Heart left ventricle (tissue), 16 donors: Measurements from ENCODE around the gene SERPINH1. TPM values are rescaled to one million over a fixed set of nuclear protein-coding genes. Genes with fewer than 3 reads are reported as not detected.

Source experiments
- ATAC-seq, 4 donors: fragments of 200-7000 bp; cut with Tn5 transposase; one replicate each; pipeline ENCODE4 v1.9.1; 2020 to 2022; ENCODE audit warnings: moderate library complexity in 4 of 4, mild to moderate bottlenecking in 3 of 4, moderate number of reproducible peaks in 1 of 4
- DNase-seq, 5 donors: peaks; one replicate each; pipeline ENCODE4 v3.0.0-alpha.2; 2020
- H3K27ac ChIP-seq, 12 donors: fragments of 200-600 bp; sonication (generic) in 4 of 12; one replicate each; pipeline versions ENCODE4 v1.5.0 to v1.8.0; 2016 to 2022; ENCODE audit warnings: mild to moderate bottlenecking in 2 of 12
- H3K27me3 ChIP-seq, 9 donors: fragments of 200-600 bp; sonication (generic) in 2 of 9; one replicate each; pipeline versions ENCODE4 v1.5.1 to v1.8.0; 2016 to 2022; ENCODE audit warnings: mild to moderate bottlenecking in 3 of 9
- H3K36me3 ChIP-seq, 9 donors: fragments of 200-600 bp; sonication (generic) in 2 of 9; one replicate each; pipeline versions ENCODE4 v1.5.0 to v1.8.0; 2018 to 2022; ENCODE audit warnings: mild to moderate bottlenecking in 2 of 9
- H3K4me1 ChIP-seq, 12 donors: fragments of 200-600 bp; sonication (generic) in 4 of 12; one replicate each; pipeline versions ENCODE4 v1.5.0 to v1.8.0; 2016 to 2022; ENCODE audit warnings: mild to moderate bottlenecking in 3 of 12
- H3K4me3 ChIP-seq, 12 donors: fragments of 200-600 bp; sonication (generic) in 4 of 12; one replicate each; pipeline versions ENCODE4 v1.5.0 to v1.8.0; 2017 to 2022; ENCODE audit warnings: mild to moderate bottlenecking in 9 of 12, moderate library complexity in 4 of 12
- H3K9me3 ChIP-seq, 12 donors: fragments of 200-600 bp; sonication (generic) in 4 of 12; one replicate each; pipeline versions ENCODE4 v1.5.0 to v1.8.0; 2016 to 2022; ENCODE audit warnings: mild to moderate bottlenecking in 1 of 12
- POLR2A ChIP-seq, 2 donors: fragments of 450-650 bp; IDR thresholded peaks; one replicate each; pipeline ENCODE4 v1.6.1; 2017; ENCODE audit warnings: antibody characterized with exemption in 2 of 2, mild to moderate bottlenecking in 2 of 2, moderate library complexity in 2 of 2
- WGBS, 4 donors: extraction: QIAGEN DNeasy Blood & Tissue Kit in 2 of 4; methylation state at CpG; one replicate each; pipeline versions ENCODE4 v1.1.5 to v1.1.7; 2013 to 2018; 5-methylcytosine and 5-hydroxymethylcytosine counted together
- intact Hi-C, 10 donors: fragments of 100-400 bp; cut with DNase I; formaldehyde crosslinking; loops; one replicate each; pipeline versions ENCODE4 v1.11.1 to v1.14.2; 2022
- polyA plus RNA-seq, 2 donors: library from polyadenylated mRNA; stranded (reverse); fragments of 200-250 nt; gene quantifications; one replicate each; pipeline ENCODE4 v1.2.3, GENCODE V29; 2013
- total RNA-seq, 9 donors: library from RNA; depleted of rRNA in 2 of 9; stranded (reverse); fragments of >200 nt in 2 of 9; fragmentation: NEBNext Ultra II Directional in 3 of 9; extraction: Animal tissue kit (Norgen Biotek cat#: 25700) in 3 of 9; gene quantifications; one replicate each; pipeline versions ENCODE4 v1.1.0 to v1.2.4, GENCODE V29; 2016 to 2023
- TF ChIP-seq, protein P1 (sequence below), 12 donors: fragments of 200-600 bp; sonication (generic) in 4 of 12; IDR thresholded peaks; one replicate each; pipeline versions ENCODE4 v1.5.0 to v1.8.0; 2018 to 2022; ENCODE audit warnings: antibody characterized with exemption in 12 of 12, mild to moderate bottlenecking in 5 of 12
- donor health status: ischemic (EF 13 %, LVEDD 7.1; RV severe dilation, severe dysfunction).
- donor health status: healthy with polysubstance abuse.
- donor health status: DM: no; HTN: yes; CAD: no.
- donor health status: DM: no; HTN: no; CAD: no.
- donor health status: ischemic (EF 25% LVEDD 6.9; RV normal size, moderate dysfunction).
- donor health status: ischemic (EF 25% LVEDD 5.7; RV mildly dilated, moderate dysfunction).
- donor health status: healthy.
- donor health status: DM: yes; HTN: yes; CAD: no.
- donor health status: ischemic (EF 35%, LVEDD 5.7; RV mildly dilated, moderate dysfunction).
- donor health status: nonischemic (EF 11% LVEDD 7.7; RV severe dilation, severe dysfunction).
- donor health status: DM: yes; HTN: yes; CAD: no.
- donor health status: PGD.
- donor health status: ischemic (EF 29% LVEDD 5.4; RV normal size, mild dysfunction).
- donor health status: nonischemic (EF 23%, LVEDD 6.1; RV moderate dilation, normal function).

SERPINH1 gene
- total and polyA plus RNA-seq, 11 donors: 32.5 to 211 (median 71.8) TPM

- ATAC-seq (peak; percentile 21 to 58 (median 26)), DNase-seq (peak in 1 of 5 donors; percentile 67)
- peaks cover 0 to 32% (median 27%) of the 10 kb centered on the region in 9 donors for H3K36me3 ChIP-seq
- no peaks in the 10 kb centered on the region for H3K9me3 ChIP-seq
- H3K27me3 ChIP-seq: no peaks in the 10 kb centered on the region
- WGBS, 4 donors: 29 to 39% (median 38%) methylated on average over 8 of the region's 8 CpGs
- TF ChIP-seq POLR2A (IDR thresholded peaks at IDR 0.05): no peak
- TF ChIP-seq, protein P1, sequence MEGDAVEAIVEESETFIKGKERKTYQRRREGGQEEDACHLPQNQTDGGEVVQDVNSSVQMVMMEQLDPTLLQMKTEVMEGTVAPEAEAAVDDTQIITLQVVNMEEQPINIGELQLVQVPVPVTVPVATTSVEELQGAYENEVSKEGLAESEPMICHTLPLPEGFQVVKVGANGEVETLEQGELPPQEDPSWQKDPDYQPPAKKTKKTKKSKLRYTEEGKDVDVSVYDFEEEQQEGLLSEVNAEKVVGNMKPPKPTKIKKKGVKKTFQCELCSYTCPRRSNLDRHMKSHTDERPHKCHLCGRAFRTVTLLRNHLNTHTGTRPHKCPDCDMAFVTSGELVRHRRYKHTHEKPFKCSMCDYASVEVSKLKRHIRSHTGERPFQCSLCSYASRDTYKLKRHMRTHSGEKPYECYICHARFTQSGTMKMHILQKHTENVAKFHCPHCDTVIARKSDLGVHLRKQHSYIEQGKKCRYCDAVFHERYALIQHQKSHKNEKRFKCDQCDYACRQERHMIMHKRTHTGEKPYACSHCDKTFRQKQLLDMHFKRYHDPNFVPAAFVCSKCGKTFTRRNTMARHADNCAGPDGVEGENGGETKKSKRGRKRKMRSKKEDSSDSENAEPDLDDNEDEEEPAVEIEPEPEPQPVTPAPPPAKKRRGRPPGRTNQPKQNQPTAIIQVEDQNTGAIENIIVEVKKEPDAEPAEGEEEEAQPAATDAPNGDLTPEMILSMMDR (IDR thresholded peaks at IDR 0.05): no peak
- intact Hi-C loops: loop anchor here in 4 of 10 donors (2.0 kb wide), 2 partner anchors 28 to 30 kb away; no protein-coding TSS in a partner anchor
- H3K27ac ChIP-seq: peak overlapping the region in 3 of 12 donors; percentile 2 to 53 (median 24)
- no peak overlapping the region for H3K4me3 ChIP-seq
- H3K4me1 ChIP-seq: peaks cover 0 to 25% (median 15%) of the 10 kb centered on the region in 12 donors
These were observed 14.5 kb downstream of the SERPINH1 start for GRCh38 chr11:75576499-75576918.

GRCh38 chr11:75577207-75577606, 15.2 kb downstream of the SERPINH1 start:
- WGBS, 4 donors: 6 to 14% (median 8%) methylated on average over 6 to 10 of the region's 10 CpGs
- ATAC-seq: no peak
- no peak overlapping the region for H3K4me3 ChIP-seq
- peak in 2 of 5 donors; percentile 57 to 74 for DNase-seq
- H3K27me3 ChIP-seq: no peaks in the 10 kb centered on the region
- peaks cover 0 to 27% (median 15%) of the 10 kb centered on the region in 12 donors for H3K4me1 ChIP-seq
- no peak for TF ChIP-seq POLR2A (IDR thresholded peaks at IDR 0.05)
- TF ChIP-seq, protein P1 (IDR thresholded peaks at IDR 0.05): peak; percentile 49 to 75 (median 62)
- no peaks in the 10 kb centered on the region for H3K9me3 ChIP-seq
- H3K36me3 ChIP-seq: peaks cover 0 to 25% (median 20%) of the 10 kb centered on the region in 9 donors
- intact Hi-C loops: loop anchor here in 6 of 10 donors (1.0 to 2.0 kb wide), 3 partner anchors 28 to 30 kb away; no protein-coding TSS in a partner anchor
- H3K27ac ChIP-seq: peak overlapping the region in 2 of 12 donors; percentile 2 to 53

- Histone ChIP-seq H3K27me3 (no peaks in the 10 kb centered on the region), H3K4me3 (no peak overlapping the region), H3K27ac (no peak overlapping the region), H3K9me3 (no peaks in the 10 kb centered on the region), H3K36me3 (peaks cover 0 to 7% (median 2%) of the 10 kb centered on the region in 9 donors), H3K4me1 (peaks cover 0 to 33% (median 19%) of the 10 kb centered on the region in 12 donors)
- intact Hi-C loops: loop anchor here in 1 of 10 donors (2.0 kb wide), 1 partner anchor 30 kb away; no protein-coding TSS in a partner anchor
- no peak for DNase-seq
- TF ChIP-seq, protein P1 (IDR thresholded peaks at IDR 0.05): no peak
- no peak for TF ChIP-seq POLR2A (IDR thresholded peaks at IDR 0.05)
- 13 to 36% (median 18%) methylated on average over 1 of the region's 1 CpG for WGBS, 4 donors
- ATAC-seq: no peak
These were observed 16.9 kb downstream of the SERPINH1 start for GRCh38 chr11:75578977-75579376.

DNA sequence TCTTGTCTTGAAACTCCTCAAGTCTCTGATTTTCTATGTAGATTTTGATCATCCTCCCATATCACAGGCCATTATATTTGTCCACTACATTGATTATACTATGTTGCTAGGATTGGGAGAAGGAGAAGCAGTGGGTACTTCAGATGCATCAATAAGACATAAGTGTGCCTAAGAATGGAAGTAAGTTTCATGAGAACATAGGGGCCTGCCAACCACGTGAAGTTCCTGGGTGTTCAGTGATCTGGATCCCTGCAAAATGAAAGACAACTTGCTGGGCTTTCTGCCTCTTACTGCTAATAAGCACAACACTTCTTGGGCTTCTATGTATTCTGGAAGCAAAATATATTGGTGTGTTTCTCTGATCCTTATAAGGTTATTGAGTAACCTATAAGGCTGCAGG, 17.8 kb downstream of the SERPINH1 start:
- DNase-seq (no peak), ATAC-seq (no peak)
- TF ChIP-seq, protein P1 (IDR thresholded peaks at IDR 0.05): no peak
- TF ChIP-seq POLR2A (IDR thresholded peaks at IDR 0.05): no peak
- H3K27ac ChIP-seq: no peak overlapping the region
- no peaks in the 10 kb centered on the region for H3K36me3 ChIP-seq
- H3K4me1 ChIP-seq: peaks cover 0 to 42% (median 26%) of the 10 kb centered on the region in 12 donors
- H3K27me3 ChIP-seq: no peaks in the 10 kb centered on the region
- intact Hi-C loops: loop anchor here in 1 of 10 donors (2.0 kb wide), 1 partner anchor 31 kb away; no protein-coding TSS in a partner anchor
- H3K9me3 ChIP-seq: no peaks in the 10 kb centered on the region
- H3K4me3 ChIP-seq: no peak overlapping the region
- WGBS, 4 donors: 68 to 84% (median 81%) methylated on average over 1 of the region's 1 CpG
